ENCODE results near the gene PSORS1C2.

GRCh38 chr6:31175971-31176370 is 37.1 kb upstream of the PSORS1C2 start:
- TF ChIP-seq CTCF (IDR thresholded peaks at IDR 0.05) (no peak), POLR2A (IDR thresholded peaks at IDR 0.05) (no peak), POLR2AphosphoS5 (IDR thresholded peaks at IDR 0.05) (no peak)

Measured in prostate gland (tissue), 2 donors.